Fibroblast of skin of right biceps (primary cell): ENCODE measurements around the gene ATP1A2.

Experiments
- DNase-seq: peaks from one replicate; pipeline ENCODE4 v3.0.0-alpha.2; 2013

ATP1A2 gene

GRCh38 chr1:160085686-160086455, 29.7 kb upstream of the ATP1A2 start:
- DNase-seq, result peak; percentile 63

- no peak for DNase-seq
Measured at GRCh38 chr1:160086456-160086892, 29.1 kb upstream of the ATP1A2 start.

GRCh38 chr1:160087118-160087662, 28.4 kb upstream of the ATP1A2 start:
- DNase-seq, result no peak

GRCh38 chr1:160089883-160090282, 25.7 kb upstream of the ATP1A2 start:
- no peak for DNase-seq

- no peak for DNase-seq
Measured at GRCh38 chr1:160090760-160091159, 24.8 kb upstream of the ATP1A2 start.

- no peak for DNase-seq
Measured at GRCh38 chr1:160091666-160092223, 23.8 kb upstream of the ATP1A2 start.

- no peak for DNase-seq
Measured at GRCh38 chr1:160092366-160093068, 23.0 kb upstream of the ATP1A2 start.

GRCh38 chr1:160093069-160093395, 22.5 kb upstream of the ATP1A2 start:
- no peak for DNase-seq

- no peak for DNase-seq
Measured at GRCh38 chr1:160093624-160094290, 21.8 kb upstream of the ATP1A2 start.

GRCh38 chr1:160094291-160094625, 21.3 kb upstream of the ATP1A2 start:
- DNase-seq, result no peak

GRCh38 chr1:160094806-160095205, 20.8 kb upstream of the ATP1A2 start:
- DNase-seq, result no peak

- no peak for DNase-seq
Measured at GRCh38 chr1:160095382-160096105, 20.0 kb upstream of the ATP1A2 start.

GRCh38 chr1:160096274-160097116, 19.1 kb upstream of the ATP1A2 start:
- DNase-seq, result no peak

- DNase-seq, result no peak
Measured at GRCh38 chr1:160097151-160097910, 18.2 kb upstream of the ATP1A2 start.

- peak; percentile 78 for DNase-seq
Measured at GRCh38 chr1:160097911-160098851, 17.4 kb upstream of the ATP1A2 start, which contains the start of gene IGSF8. TSS of gene IGSF8 (minus strand) at chr1:160098619. CDS start at chr1:160098472, 147 bp downstream.

GRCh38 chr1:160098852-160099561, 16.6 kb upstream of the ATP1A2 start:
- peak; percentile 93 for DNase-seq

- DNase-seq, result no peak
Measured at GRCh38 chr1:160099716-160100375, 15.7 kb upstream of the ATP1A2 start.

- DNase-seq, result peak; percentile 76
Measured at GRCh38 chr1:160101037-160101716, 14.4 kb upstream of the ATP1A2 start.
